HL-60 (cell line): ENCODE results near the gene NUDT14.

ENCODE experiments used
- DNase-seq, 2 experiments: peaks; one replicate each; pipeline ENCODE4 v3.0.0-alpha.2; 2010 to 2020; ENCODE audit warnings: low read depth in 1 of 2, low spot score in 1 of 2
- H3K27ac ChIP-seq: fragments of 250-450 bp; sonication (Bioruptor Pico); replicated peaks from 2 replicates; pipeline ENCODE4 v1.5.1; 2020; ENCODE audit warnings: mild to moderate bottlenecking, moderate library complexity
- H3K27me3 ChIP-seq: fragments of 250-450 bp; sonication (Bioruptor Pico); 2 replicates; pipeline ENCODE4 v1.5.1; 2021; ENCODE audit warnings: mild to moderate bottlenecking, moderate library complexity; ENCODE audit not compliant: insufficient read depth, poor library complexity, severe bottlenecking
- H3K4me3 ChIP-seq: replicated peaks from 2 replicates; pipeline ENCODE4 v1.5.1; 2011; ENCODE audit warnings: mild to moderate bottlenecking, control low read depth, low read length; ENCODE audit not compliant: insufficient read depth
- CTCF ChIP-seq: IDR thresholded peaks from one replicate; pipeline ENCODE4 v1.5.1; 2011; ENCODE audit warnings: low read length, control low read depth, inconsistent platforms; ENCODE audit not compliant: insufficient read depth
- GABPA ChIP-seq: IDR thresholded peaks from 2 replicates; pipeline ENCODE4 v1.6.1; 2012; ENCODE audit warnings: low read depth
- POLR2AphosphoS5 ChIP-seq: IDR thresholded peaks from 2 replicates; pipeline ENCODE4 v1.6.1; 2012; ENCODE audit warnings: low read depth
- REST ChIP-seq: IDR thresholded peaks from 2 replicates; pipeline ENCODE4 v1.6.1; 2012; ENCODE audit warnings: low read depth; ENCODE audit not compliant: insufficient replicate concordance
- SPI1 ChIP-seq: IDR thresholded peaks from 2 replicates; pipeline ENCODE4 v1.6.1; 2012; ENCODE audit warnings: low read depth, mild to moderate bottlenecking, borderline replicate concordance

Gene NUDT14

GRCh38 chr14:105149146-105149781, 31.8 kb downstream of the NUDT14 start:
- Histone ChIP-seq H3K27ac (no peak overlapping the region), H3K4me3 (no peak overlapping the region), H3K27me3 (peaks cover 20% of the 10 kb centered on the region)
- no peak for TF ChIP-seq CTCF
- no peak for TF ChIP-seq REST
- TF ChIP-seq GABPA, result no peak
- no peak for TF ChIP-seq SPI1
- TF ChIP-seq POLR2AphosphoS5, result no peak
- no peak for DNase-seq

- Histone ChIP-seq H3K27me3 (peaks cover 16% of the 10 kb centered on the region), H3K27ac (no peak overlapping the region), H3K4me3 (no peak overlapping the region)
- no peak for TF ChIP-seq CTCF
- no peak for TF ChIP-seq SPI1
- no peak for TF ChIP-seq POLR2AphosphoS5
- no peak for TF ChIP-seq GABPA
- TF ChIP-seq REST, result no peak
- DNase-seq, result no peak
Observed at GRCh38 chr14:105148604-105149145, 32.4 kb downstream of the NUDT14 start.

GRCh38 chr14:105147671-105148603, 33.2 kb downstream of the NUDT14 start:
- DNase-seq, result no peak
- TF ChIP-seq CTCF (no peak), GABPA (no peak), SPI1 (no peak), POLR2AphosphoS5 (no peak), REST (no peak)
- Histone ChIP-seq H3K27me3 (peaks cover 9% of the 10 kb centered on the region), H3K4me3 (no peak overlapping the region), H3K27ac (no peak overlapping the region)
